HFF-Myc (cell line): ENCODE results near the gene RNF213.
"Not testable (repeated sequence)": the region's sequence is repeated elsewhere in the genome, so short reads cannot be mapped to it uniquely, and the experiment has no call there.

Experiments
- DNase-seq: peaks from one replicate; pipeline ENCODE4 v3.0.0-alpha.2; 2011; ENCODE audit warnings: low read depth; ENCODE audit errors: extremely low read depth
- H3K4me3 ChIP-seq: replicated peaks from 2 replicates; pipeline ENCODE4 v1.5.1; 2011; ENCODE audit warnings: low read depth, mild to moderate bottlenecking, control low read depth, low read length
- TF ChIP-seq, protein P1 (sequence below): IDR thresholded peaks from 2 replicates; pipeline ENCODE4 v1.5.1; 2012; ENCODE audit warnings: mild to moderate bottlenecking, low read depth, low read length, control low read depth; ENCODE audit errors: missing control alignments

The RNF213 gene

DNA sequence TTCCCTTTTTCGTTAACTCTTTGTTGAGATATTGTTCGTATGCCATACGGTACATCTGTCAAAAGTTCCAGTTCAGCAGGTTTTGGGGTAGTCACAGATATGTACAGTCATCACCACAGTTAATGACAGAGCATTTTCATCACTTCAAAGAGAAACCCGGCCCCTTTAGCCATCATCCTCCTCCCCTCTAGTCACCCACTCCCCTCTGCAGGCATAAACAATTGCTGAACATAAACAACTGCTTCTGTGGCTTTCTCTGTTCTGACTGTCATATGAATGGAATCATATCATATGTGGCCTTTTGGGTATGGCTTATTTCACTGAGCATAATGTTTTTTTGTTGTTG is 59.3 kb downstream of the RNF213 start:
- DNase-seq = no peak
- H3K4me3 ChIP-seq = no peak overlapping the region
- TF ChIP-seq, protein P1, sequence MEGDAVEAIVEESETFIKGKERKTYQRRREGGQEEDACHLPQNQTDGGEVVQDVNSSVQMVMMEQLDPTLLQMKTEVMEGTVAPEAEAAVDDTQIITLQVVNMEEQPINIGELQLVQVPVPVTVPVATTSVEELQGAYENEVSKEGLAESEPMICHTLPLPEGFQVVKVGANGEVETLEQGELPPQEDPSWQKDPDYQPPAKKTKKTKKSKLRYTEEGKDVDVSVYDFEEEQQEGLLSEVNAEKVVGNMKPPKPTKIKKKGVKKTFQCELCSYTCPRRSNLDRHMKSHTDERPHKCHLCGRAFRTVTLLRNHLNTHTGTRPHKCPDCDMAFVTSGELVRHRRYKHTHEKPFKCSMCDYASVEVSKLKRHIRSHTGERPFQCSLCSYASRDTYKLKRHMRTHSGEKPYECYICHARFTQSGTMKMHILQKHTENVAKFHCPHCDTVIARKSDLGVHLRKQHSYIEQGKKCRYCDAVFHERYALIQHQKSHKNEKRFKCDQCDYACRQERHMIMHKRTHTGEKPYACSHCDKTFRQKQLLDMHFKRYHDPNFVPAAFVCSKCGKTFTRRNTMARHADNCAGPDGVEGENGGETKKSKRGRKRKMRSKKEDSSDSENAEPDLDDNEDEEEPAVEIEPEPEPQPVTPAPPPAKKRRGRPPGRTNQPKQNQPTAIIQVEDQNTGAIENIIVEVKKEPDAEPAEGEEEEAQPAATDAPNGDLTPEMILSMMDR = no peak

DNA sequence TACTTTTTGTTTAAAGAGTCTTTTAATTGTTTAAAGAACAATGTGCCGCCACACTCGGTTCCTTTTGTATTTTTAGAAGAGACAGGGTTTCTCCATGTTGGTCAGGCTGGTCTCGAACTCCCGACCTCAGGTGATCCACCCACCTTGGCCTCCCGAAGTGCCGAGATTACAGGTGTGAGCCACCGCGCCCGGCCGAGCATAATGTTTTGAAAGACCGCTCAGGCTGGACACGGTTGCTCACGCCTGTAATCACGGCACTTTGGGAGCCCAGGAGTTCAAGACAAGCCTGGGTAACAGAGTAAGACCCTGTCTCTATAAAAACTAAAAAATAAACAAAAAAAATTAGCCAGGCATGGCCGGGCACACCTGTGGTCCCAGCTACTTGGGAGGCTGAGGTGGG is 59.8 kb downstream of the RNF213 start:
- H3K4me3 ChIP-seq = no peak overlapping the region
- TF ChIP-seq, protein P1 = no peak
- DNase-seq = no peak

DNA sequence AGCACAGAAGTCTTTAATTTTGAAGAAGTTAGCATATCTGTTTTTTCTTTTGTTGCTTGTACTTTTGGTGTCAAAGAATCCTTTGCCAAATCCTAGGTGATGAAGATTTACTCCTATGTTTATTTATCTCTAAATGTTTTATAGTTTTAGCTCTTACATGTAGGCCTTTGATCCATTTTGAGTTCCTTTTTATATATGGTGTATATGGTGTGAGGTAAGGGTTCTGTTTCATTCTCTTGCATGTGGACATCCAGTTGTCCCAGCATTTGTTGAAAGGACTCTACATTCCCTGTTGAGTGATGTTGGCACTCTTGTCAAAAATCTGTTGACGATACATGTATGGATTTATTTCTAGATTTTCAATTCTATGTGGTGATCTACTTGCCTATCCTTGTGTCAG is 62.2 kb downstream of the RNF213 start:
- no peak for DNase-seq
- H3K4me3 ChIP-seq = no peak overlapping the region
- TF ChIP-seq, protein P1 = no peak

DNA sequence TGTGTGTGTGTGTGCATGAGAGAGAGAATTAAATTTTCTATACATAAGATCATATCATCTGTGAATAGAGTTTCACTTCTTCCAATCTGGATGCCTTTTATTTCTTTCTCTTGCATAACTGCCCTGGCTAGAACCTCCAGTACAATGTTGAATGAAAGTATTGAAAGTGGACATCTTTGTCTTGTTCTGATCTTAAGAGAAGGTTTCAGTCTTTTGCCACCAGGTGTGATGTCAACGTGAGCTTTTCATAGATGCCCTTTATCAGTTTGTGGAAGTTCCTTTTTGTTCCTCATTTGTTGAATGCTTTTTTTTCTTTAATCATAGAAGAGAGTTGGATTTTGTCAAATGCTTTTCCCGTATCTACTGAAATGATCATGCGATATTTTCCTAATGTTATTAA is 63.3 kb downstream of the RNF213 start:
- H3K4me3 ChIP-seq = no peak overlapping the region
- TF ChIP-seq, protein P1 = no peak
- DNase-seq = no peak

DNA sequence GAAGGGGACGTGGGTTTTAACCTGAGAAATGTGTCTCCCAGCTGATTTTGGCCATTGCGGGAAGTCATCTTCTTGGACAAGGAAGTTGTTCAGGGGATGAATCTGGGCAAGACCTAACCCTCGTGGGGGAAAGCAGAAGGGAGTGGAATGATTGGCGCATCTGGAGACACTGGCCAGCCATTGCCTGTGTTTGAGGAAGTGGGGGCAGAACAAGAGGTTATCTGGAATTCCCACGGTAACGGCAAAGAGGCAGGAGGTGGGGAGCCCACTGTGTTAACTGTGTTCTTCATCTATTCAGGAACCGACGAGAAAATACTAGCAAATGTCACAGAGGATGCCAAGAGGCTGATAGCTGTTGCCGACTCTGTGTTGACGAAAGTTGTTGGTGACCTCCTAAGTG is 66.9 kb downstream of the RNF213 start:
- TF ChIP-seq, protein P1 = no peak
- no peak for DNase-seq
- no peak overlapping the region for H3K4me3 ChIP-seq

DNA sequence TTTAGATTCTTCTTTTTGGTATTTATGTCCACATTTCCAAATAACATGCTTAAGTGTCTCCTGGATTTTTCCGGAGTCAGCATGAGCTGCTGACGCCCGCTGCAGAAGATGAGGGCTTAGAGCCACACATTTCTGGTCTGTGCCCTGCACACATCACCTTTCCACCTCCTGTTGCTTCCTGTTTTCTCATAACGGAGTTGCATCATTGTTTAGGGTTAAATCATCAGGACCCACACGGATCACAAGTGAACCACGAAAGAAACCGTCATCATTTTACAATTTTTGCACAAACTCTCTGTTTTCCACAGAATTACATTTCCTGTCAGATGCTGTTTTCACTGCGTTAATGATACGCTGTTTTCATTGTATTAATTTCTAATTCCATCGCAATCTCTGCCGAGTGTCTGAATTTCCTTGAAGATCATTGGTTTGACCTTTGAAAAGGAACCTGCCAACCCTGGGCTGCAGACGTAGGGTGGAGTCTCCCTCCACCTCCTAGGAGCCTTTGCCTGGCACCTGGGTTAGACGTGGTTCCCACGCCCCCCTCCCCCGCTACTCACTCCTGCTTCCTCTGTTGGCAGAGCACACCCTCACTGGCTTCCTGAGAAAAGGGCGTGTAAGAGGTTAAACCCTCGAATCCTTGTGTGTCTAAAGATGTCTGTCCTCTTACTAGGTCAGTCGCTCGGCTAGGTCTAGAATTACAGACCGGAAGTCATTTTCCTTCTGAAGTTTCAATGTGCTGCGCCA is 68.2 kb downstream of the RNF213 start:
- DNase-seq = no peak
- no peak overlapping the region for H3K4me3 ChIP-seq
- TF ChIP-seq, protein P1 = no peak

DNA sequence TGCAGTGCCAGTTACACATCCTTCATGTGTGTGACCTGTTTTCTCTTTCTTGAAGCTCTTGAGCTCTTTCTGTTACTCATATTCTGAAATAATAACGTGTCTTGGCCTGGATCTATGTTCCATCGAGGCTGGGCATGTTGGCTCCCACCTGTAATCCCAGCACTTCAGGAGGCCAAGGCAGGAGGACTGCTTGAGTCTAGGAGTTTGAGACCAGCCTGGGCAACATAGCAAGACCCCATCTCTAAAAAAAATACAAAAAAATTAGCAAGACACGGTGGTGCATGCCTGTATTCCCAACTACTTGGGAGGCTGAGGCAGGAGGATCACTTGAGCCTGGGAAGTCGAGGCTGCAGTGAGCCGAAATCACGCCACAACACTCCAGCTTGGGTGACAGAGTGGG is 68.8 kb downstream of the RNF213 start:
- H3K4me3 ChIP-seq, DNase-seq: not testable (repeated sequence)
